Measurements from ENCODE around the gene TEX35.

- no peak for TF ChIP-seq CTCF (conservative IDR thresholded peaks at IDR 0.05; ENCODE audit: low read depth, low read length)
- no peak for TF ChIP-seq EZH2 (IDR thresholded peaks at IDR 0.05; ENCODE audit: low read length, unreplicated experiment)
- no peak for TF ChIP-seq EZH2phosphoT487 (IDR thresholded peaks at IDR 0.05; ENCODE audit: borderline replicate concordance, low read length)
These were observed 35.1 kb upstream of the TEX35 start for GRCh38 chr1:178477841-178478240.

All from PC-3 (cell line).